H1 (cell line): ENCODE results near the gene CD4. TPM values are rescaled to one million over a fixed set of nuclear protein-coding genes. Genes with fewer than 3 reads are reported as not detected.

ENCODE experiments used
- CTCF ChIA-PET: fragments of 300-600 bp; sonication (Branson Sonifier 250); formaldehyde crosslinking; loops from one replicate; lab custom pipeline; 2021; ENCODE audit not compliant: partially characterized antibody; lab: Charles Lee
- POLR2A ChIA-PET: fragments of 300-600 bp; sonication (Branson Sonifier 250); formaldehyde crosslinking; loops from one replicate; lab custom pipeline; 2021; ENCODE audit warnings: inconsistent platforms; ENCODE audit not compliant: partially characterized antibody; lab: Charles Lee
- DNase-seq, 2 experiments: peaks; one replicate each; pipeline versions ENCODE4 v3.0.0 to v3.0.0-alpha.2; 2010 to 2022; ENCODE audit warnings: low spot score in 2 of 2, low read depth in 1 of 2, mixed read lengths in 1 of 2
- FAIRE-seq: peaks from 2 replicates; lab custom pipeline; 2011; peaks lifted over from hg19 to GRCh38; lab: Jason Lieb, UNC
- H2AFZ ChIP-seq: 2 replicates; pipeline ENCODE4 v1.8.1; 2012; ENCODE audit warnings: low read length, inconsistent platforms
- H2AK5ac ChIP-seq: 2 replicates; pipeline ENCODE4 v1.6.1; 2013; ENCODE audit warnings: low read depth, low read length
- H2BK120ac ChIP-seq: replicated peaks from 2 replicates; pipeline ENCODE3; 2013; ENCODE audit warnings: low read depth, low read length, inconsistent platforms
- H2BK12ac ChIP-seq: 2 replicates; pipeline ENCODE4 v1.6.1; 2013; ENCODE audit warnings: low read depth, low read length
- H2BK15ac ChIP-seq: 2 replicates; pipeline ENCODE4 v1.6.1; 2013; ENCODE audit warnings: low read length
- H2BK20ac ChIP-seq: 2 replicates; pipeline ENCODE4 v1.6.1; 2013; ENCODE audit warnings: low read length
- H2BK5ac ChIP-seq: 2 replicates; pipeline ENCODE4 v1.6.1; 2013; ENCODE audit warnings: low read depth, low read length
- H3K14ac ChIP-seq: 2 replicates; pipeline ENCODE4 v1.6.1; 2013; ENCODE audit warnings: inconsistent platforms; ENCODE audit not compliant: insufficient read length
- H3K18ac ChIP-seq: 2 replicates; pipeline ENCODE4 v1.6.1; 2013; ENCODE audit warnings: low read length; ENCODE audit errors: extremely low read depth
- H3K23ac ChIP-seq: 2 replicates; pipeline ENCODE4 v1.6.1; 2013; ENCODE audit warnings: inconsistent platforms; ENCODE audit not compliant: insufficient read length
- H3K23me2 ChIP-seq: 2 replicates; pipeline ENCODE4 v1.6.1; 2013; ENCODE audit warnings: low read depth, low read length
- H3K27ac ChIP-seq: 2 replicates; pipeline ENCODE4 v1.6.1; 2011; ENCODE audit warnings: low read depth, low read length, inconsistent platforms
- H3K27me3 ChIP-seq, 4 experiments: replicated peaks in 1 of 4; 1 replicate in 1 of 4; 2 replicates in 3 of 4; pipeline versions ENCODE4 v1.6.1 to v1.8.1; 2011 to 2013; ENCODE audit warnings: low read length in 3 of 4, mild to moderate bottlenecking in 3 of 4, inconsistent platforms in 2 of 4, mixed read lengths in 2 of 4, moderate library complexity in 1 of 4; ENCODE audit not compliant: control insufficient read depth in 3 of 4, insufficient read depth in 3 of 4; ENCODE audit errors: extremely low read depth in 1 of 4
- H3K36me3 ChIP-seq, 4 experiments: 2 replicates each; pipeline versions ENCODE4 v1.6.1 to v1.8.1; 2011 to 2013; ENCODE audit warnings: mild to moderate bottlenecking in 4 of 4, low read length in 3 of 4, moderate library complexity in 2 of 4, control low read depth in 1 of 4, inconsistent platforms in 1 of 4; ENCODE audit not compliant: insufficient read depth in 4 of 4, control insufficient read depth in 2 of 4
- H3K4ac ChIP-seq: replicated peaks from 2 replicates; pipeline ENCODE3; 2013; ENCODE audit warnings: low read length, low read depth, mixed read lengths, inconsistent platforms; ENCODE audit not compliant: insufficient read length
- H3K4me1 ChIP-seq, 4 experiments: replicated peaks in 1 of 4; 1 replicate in 1 of 4; 2 replicates in 3 of 4; pipeline versions ENCODE4 v1.6.1 to v1.8.1; 2011 to 2013; ENCODE audit warnings: low read length in 3 of 4, inconsistent platforms in 2 of 4, mixed read lengths in 1 of 4; ENCODE audit not compliant: insufficient read depth in 4 of 4, control insufficient read depth in 3 of 4
- H3K4me2 ChIP-seq, 2 experiments: 2 replicates each; pipeline versions ENCODE4 v1.6.1 to v1.8.1; 2011 to 2013; ENCODE audit warnings: low read depth in 2 of 2, low read length in 2 of 2, control low read depth in 1 of 2, inconsistent platforms in 1 of 2, mild to moderate bottlenecking in 1 of 2; ENCODE audit not compliant: insufficient read depth in 1 of 2
- H3K4me3 ChIP-seq, 4 experiments: fragments of 200-600, 300-600 bp in 1 of 4; sonication (generic), shearing (Covaris generic), sonication (Bioruptor Twin) in 1 of 4; 2 replicates each; pipeline versions ENCODE4 v1.5.1 to v1.8.1; 2011 to 2016; ENCODE audit warnings: low read length in 4 of 4, low read depth in 3 of 4, control low read depth in 2 of 4, inconsistent platforms in 2 of 4, mild to moderate bottlenecking in 2 of 4, mixed read lengths in 1 of 4, moderate library complexity in 1 of 4; ENCODE audit not compliant: insufficient read depth in 2 of 4; ENCODE audit errors: extremely low read depth in 1 of 4
- H3K56ac ChIP-seq: replicated peaks from 2 replicates; pipeline ENCODE3; 2013; ENCODE audit warnings: low read depth, mild to moderate bottlenecking, mixed read lengths, low read length, inconsistent platforms; ENCODE audit not compliant: insufficient read length
- H3K79me1 ChIP-seq: 2 replicates; pipeline ENCODE4 v1.6.1; 2013; ENCODE audit warnings: low read depth, low read length, control low read depth
- H3K79me2 ChIP-seq, 2 experiments: 2 replicates each; pipeline versions ENCODE4 v1.6.1 to v1.8.1; 2012 to 2013; ENCODE audit warnings: low read length in 2 of 2, mild to moderate bottlenecking in 2 of 2, inconsistent platforms in 1 of 2; ENCODE audit not compliant: insufficient read depth in 2 of 2, control insufficient read depth in 1 of 2
- H3K9ac ChIP-seq, 4 experiments: replicated peaks in 1 of 4; 1 replicate in 1 of 4; 2 replicates in 3 of 4; pipeline versions ENCODE4 v1.6.1 to v1.8.1; 2011 to 2013; ENCODE audit warnings: low read depth in 3 of 4, low read length in 3 of 4, control low read depth in 2 of 4, mild to moderate bottlenecking in 2 of 4, moderate library complexity in 2 of 4, inconsistent platforms in 1 of 4; ENCODE audit errors: extremely low read depth in 1 of 4
- H3K9me3 ChIP-seq, 2 experiments: 2 replicates each; pipeline versions ENCODE4 v1.6.1 to v1.8.1; 2012 to 2013; ENCODE audit warnings: mild to moderate bottlenecking in 2 of 2, moderate library complexity in 2 of 2, control low read depth in 1 of 2, inconsistent platforms in 1 of 2, low read depth in 1 of 2, low read length in 1 of 2, mixed read lengths in 1 of 2; ENCODE audit not compliant: insufficient read depth in 2 of 2
- H4K20me1 ChIP-seq, 2 experiments: replicated peaks in 1 of 2; 2 replicates each; pipeline versions ENCODE3 to v1.8.1; 2011 to 2013; ENCODE audit warnings: inconsistent platforms in 2 of 2, low read length in 2 of 2, mild to moderate bottlenecking in 1 of 2; ENCODE audit not compliant: insufficient read depth in 2 of 2, control insufficient read depth in 1 of 2
- H4K5ac ChIP-seq: 2 replicates; pipeline ENCODE4 v1.6.1; 2013; ENCODE audit warnings: low read length, low read depth, mixed read lengths, inconsistent platforms; ENCODE audit not compliant: insufficient read length
- H4K8ac ChIP-seq: 2 replicates; pipeline ENCODE4 v1.8.0; 2013; ENCODE audit warnings: mild to moderate bottlenecking, moderate library complexity, low read length, inconsistent platforms; ENCODE audit not compliant: insufficient read depth; ENCODE audit errors: extremely low read depth
- H4K91ac ChIP-seq: replicated peaks from 2 replicates; pipeline ENCODE3; 2013; ENCODE audit warnings: low read length, mixed read lengths, inconsistent platforms; ENCODE audit not compliant: insufficient read length
- GTF2F1 ChIP-seq: IDR thresholded peaks from 2 replicates; pipeline ENCODE4 v1.6.1; 2012; ENCODE audit warnings: low read depth, low read length, improper control_type of control experiment, borderline replicate concordance
- HDAC6 ChIP-seq: IDR thresholded peaks from one replicate; pipeline ENCODE4 v1.7.1; 2012; ENCODE audit warnings: low read depth, mild to moderate bottlenecking, inconsistent platforms, low read length, moderate library complexity
- MAX ChIP-seq: IDR thresholded peaks from 2 replicates; pipeline ENCODE4 v1.6.1; 2012; ENCODE audit warnings: inconsistent platforms
- RBBP5 ChIP-seq: IDR thresholded peaks from 2 replicates; pipeline ENCODE4 v1.7.1; 2012; ENCODE audit warnings: low read depth, mild to moderate bottlenecking, inconsistent platforms, low read length, moderate library complexity, borderline replicate concordance
- SAP30 ChIP-seq: fragments of 300-600 bp; sonication (generic); IDR thresholded peaks from 2 replicates; pipeline ENCODE4 v1.7.1; 2012; ENCODE audit warnings: low read length, moderate library complexity, mild to moderate bottlenecking, inconsistent platforms; ENCODE audit not compliant: insufficient read depth, insufficient replicate concordance
- TAF1 ChIP-seq: IDR thresholded peaks from 2 replicates; pipeline ENCODE4 v1.6.1; 2011; ENCODE audit warnings: mild to moderate bottlenecking, low read depth, low read length
- WGBS, 2 experiments: shearing (Covaris generic) in 1 of 2; methylation state at CpG; one replicate each; pipeline versions ENCODE4 v1.1.6 to v1.1.7; 2013 to 2015; ENCODE audit warnings: low lambda C conversion rate in 2 of 2, mixed read lengths in 2 of 2, inconsistent platforms in 1 of 2, low coverage in 1 of 2, missing lambda C conversion rate in 1 of 2; ENCODE audit not compliant: insufficient replicate concordance in 2 of 2, insufficient coverage in 1 of 2, insufficient read length in 1 of 2; ENCODE audit errors: extremely low coverage in 1 of 2, missing lambda C conversion rate in 1 of 2; 5-methylcytosine and 5-hydroxymethylcytosine counted together
- polyA plus RNA-seq, 7 experiments: library from polyadenylated mRNA; depleted of rRNA in 3 of 7; stranded (reverse) in 5 of 7; unstranded in 2 of 7; fragments of >200 nt in 5 of 7; fragments of 200-250 nt in 2 of 7; gene quantifications; 1 replicate in 5 of 7; 2 replicates in 1 of 7; 4 replicates in 1 of 7; pipeline versions ENCODE4 v1.2.1 to v1.2.3, GENCODE V29; 2011 to 2013; ENCODE audit warnings: missing spikeins in 2 of 7, mixed read lengths in 2 of 7
- total RNA-seq: library from RNA; stranded (reverse); fragmentation: NEBNext Ultra II Directional; extraction: Animal tissue kit (Norgen Biotek cat#: 25700); gene quantifications from 2 replicates; pipeline ENCODE4 v1.2.1, GENCODE V29; 2021

Gene CD4
- total and polyA plus RNA-seq, 2 of the 8 experiments (the other 6 are each of a cell fraction or from before 2014, with no cell fraction given), result 3.4 to 5.1 TPM

GRCh38 chr12:6832125-6832524 is 42.8 kb downstream of the CD4 start:
- no peak for FAIRE-seq
- TF ChIP-seq MAX (no peak), HDAC6 (no peak), GTF2F1 (no peak), RBBP5 (no peak), SAP30 (no peak), TAF1 (no peak)
- H3K36me3 ChIP-seq, result peaks cover 19 to 47% (median 38%) of the 10 kb centered on the region in 4 experiments
- no peak overlapping the region for H3K4me2 ChIP-seq
- peaks cover 0 to 4% of the 10 kb centered on the region in 2 experiments for H4K20me1 ChIP-seq
- no peak overlapping the region for H3K4me3 ChIP-seq
- H4K8ac ChIP-seq, result no peak overlapping the region
- H2BK15ac ChIP-seq, result no peak overlapping the region
- H3K14ac ChIP-seq, result no peak overlapping the region
- ChIA-PET POLR2A (interaction anchor here (1.1 to 27.1 kb wide), 6 partner anchors 11 to 79 kb away, joined by 3 to 588 read pairs (median 35); partner anchors contain the start of genes CDCA3, GNB3, GPR162 and MLF2), CTCF (interaction anchor here (0.6 to 23.7 kb wide), 8 partner anchors 15 to 269 kb away, joined by 3 to 532 read pairs (median 12); partner anchors contain the start of genes CD4, CDCA3, GNB3 and LAG3)
- H3K79me1 ChIP-seq, result peaks cover 4% of the 10 kb centered on the region
- WGBS, 2 experiments, result 99% methylated on average over 4 of the region's 4 CpGs; no CpG with 5 or more reads in 1 of the 2 experiments
- no peak overlapping the region for H2BK120ac ChIP-seq
- H2AFZ ChIP-seq, result no peak overlapping the region
- no peak overlapping the region for H3K23ac ChIP-seq
- no peaks in the 10 kb centered on the region for H3K9me3 ChIP-seq
- no peaks in the 10 kb centered on the region for H3K27me3 ChIP-seq
- no peak overlapping the region for H3K27ac ChIP-seq
- H3K56ac ChIP-seq, result no peak overlapping the region
- no peak overlapping the region for H3K18ac ChIP-seq
- no peak overlapping the region for H4K5ac ChIP-seq
- no peak overlapping the region for H2BK12ac ChIP-seq
- H2BK5ac ChIP-seq, result no peak overlapping the region
- H3K79me2 ChIP-seq, result peaks cover 0 to 9% of the 10 kb centered on the region in 2 experiments; a peak in 1 of 4 replicates
- H2BK20ac ChIP-seq, result no peak overlapping the region
- peaks cover 2 to 14% (median 6%) of the 10 kb centered on the region in 4 experiments for H3K4me1 ChIP-seq
- H3K9ac ChIP-seq, result no peak overlapping the region
- no peak for DNase-seq
- H4K91ac ChIP-seq, result no peak overlapping the region
- H2AK5ac ChIP-seq, result no peak overlapping the region
- H3K4ac ChIP-seq, result no peak overlapping the region
- H3K23me2 ChIP-seq, result peaks cover 9% of the 10 kb centered on the region; the same call in 1 of the 2 replicates
